Breast epithelium (tissue), 4 donors: ENCODE data around the gene ROR1. TPM values are rescaled to one million over a fixed set of nuclear protein-coding genes. Genes with fewer than 3 reads are reported as not detected.

Experiments
- DNase-seq, 2 donors: peaks; one replicate each; pipeline ENCODE4 v3.0.0-alpha.2; 2019; ENCODE audit warnings: low spot score in 2 of 2
- H3K27ac ChIP-seq, 2 donors: fragments of 200-600 bp; sonication (generic) in 1 of 2; one replicate each; pipeline ENCODE4 v1.5.1; 2016 to 2019; ENCODE audit warnings: mild to moderate bottlenecking in 1 of 2
- H3K27me3 ChIP-seq, 2 donors: fragments of 200-600 bp; sonication (generic) in 1 of 2; one replicate each; pipeline versions ENCODE4 v1.5.1 to v1.6.0; 2017 to 2019; ENCODE audit warnings: control low read depth in 1 of 2, mild to moderate bottlenecking in 1 of 2
- H3K36me3 ChIP-seq: fragments of 200-600 bp; one replicate; pipeline ENCODE4 v1.5.1; 2019
- H3K4me1 ChIP-seq, 2 donors: fragments of 200-600 bp; sonication (generic); one replicate each; pipeline ENCODE4 v1.5.1; 2016 to 2019; ENCODE audit warnings: control low read depth in 1 of 2
- H3K4me3 ChIP-seq, 3 donors: fragments of 200-600 bp; sonication (generic); 1 replicate in 2 of 3; 2 replicates in 1 of 3; pipeline ENCODE4 v1.5.1; 2016 to 2019; ENCODE audit warnings: mild to moderate bottlenecking in 3 of 3, moderate library complexity in 2 of 3
- H3K9me3 ChIP-seq, 2 donors: fragments of 200-600 bp; sonication (generic) in 1 of 2; one replicate each; pipeline ENCODE4 v1.5.1; 2016 to 2019; ENCODE audit warnings: control low read depth in 1 of 2
- POLR2A ChIP-seq: fragments of 450-650 bp; IDR thresholded peaks from one replicate; pipeline ENCODE4 v1.6.1; 2016; ENCODE audit warnings: antibody characterized with exemption, mild to moderate bottlenecking, moderate library complexity
- POLR2AphosphoS5 ChIP-seq, 3 donors: sonication (generic); formaldehyde crosslinking; IDR thresholded peaks; one replicate each; pipeline ENCODE4 v1.6.1; 2017; ENCODE audit warnings: antibody characterized with exemption in 3 of 3
- intact Hi-C: fragments of 100-400 bp; cut with DNase I; formaldehyde crosslinking; loops from one replicate; pipeline ENCODE4 v1.15.1; 2023; ENCODE audit warnings: low total_unique reads
- total RNA-seq, 3 donors: library from RNA; depleted of rRNA; stranded (reverse); fragments of >200 nt; gene quantifications; one replicate each; pipeline ENCODE4 v1.1.0, GENCODE V29; 2016
- TF ChIP-seq, protein P1 (sequence below), 3 donors: fragments of 450-650 bp; IDR thresholded peaks; one replicate each; pipeline ENCODE4 v1.5.1; 2016 to 2017; ENCODE audit warnings: antibody characterized with exemption in 3 of 3, mild to moderate bottlenecking in 3 of 3, moderate library complexity in 3 of 3

The ROR1 gene
- total RNA-seq, 3 donors from 2014 or later: 5.9 to 11.6 (median 7.7) TPM

DNA sequence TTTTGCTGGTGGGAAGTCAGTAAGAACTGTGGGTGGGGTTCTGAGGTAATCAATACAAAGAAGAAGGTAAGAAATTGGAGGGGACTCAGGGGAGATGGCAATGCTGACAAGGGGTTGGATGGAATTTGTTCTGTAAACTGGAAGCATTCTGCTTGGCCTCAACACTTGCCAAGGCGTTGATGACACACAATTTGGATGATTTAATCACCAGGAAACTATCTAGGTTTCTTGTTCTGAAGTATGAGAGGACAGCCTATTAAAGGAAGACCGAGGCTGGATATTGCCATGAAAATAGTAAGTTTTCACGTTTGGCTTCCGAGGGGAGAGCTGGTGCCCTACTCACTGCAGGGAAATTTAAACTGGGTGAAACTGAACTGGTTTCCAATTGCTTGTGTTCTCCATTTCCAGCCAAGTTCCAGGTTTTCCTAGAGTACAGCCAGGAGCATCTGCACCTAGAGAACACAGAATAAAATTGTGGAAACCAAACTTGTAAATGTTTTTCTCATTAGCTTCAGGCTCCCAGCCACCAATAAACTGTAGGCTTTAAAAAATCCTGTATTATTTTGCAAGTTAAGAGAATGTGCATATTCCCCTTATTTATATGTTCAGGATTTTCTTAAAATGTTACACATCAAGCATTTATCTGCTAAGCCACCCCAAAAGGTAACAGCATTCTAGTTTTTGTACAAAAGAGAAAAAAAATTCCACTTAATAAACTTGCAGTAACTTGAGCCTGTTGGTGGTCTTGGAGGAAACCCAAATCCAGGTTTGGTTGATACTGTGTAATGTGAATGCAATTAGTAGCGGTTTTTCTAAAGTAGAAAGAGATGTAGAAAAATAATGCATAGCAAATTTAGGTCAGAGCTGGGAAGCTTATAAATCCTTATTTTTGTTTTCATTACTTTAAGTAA lies 53.8 kb downstream of the ROR1 start:
- no peaks in the 10 kb centered on the region for H3K36me3 ChIP-seq
- no peaks in the 10 kb centered on the region for H3K9me3 ChIP-seq
- no peak for TF ChIP-seq POLR2A
- TF ChIP-seq, protein P1, sequence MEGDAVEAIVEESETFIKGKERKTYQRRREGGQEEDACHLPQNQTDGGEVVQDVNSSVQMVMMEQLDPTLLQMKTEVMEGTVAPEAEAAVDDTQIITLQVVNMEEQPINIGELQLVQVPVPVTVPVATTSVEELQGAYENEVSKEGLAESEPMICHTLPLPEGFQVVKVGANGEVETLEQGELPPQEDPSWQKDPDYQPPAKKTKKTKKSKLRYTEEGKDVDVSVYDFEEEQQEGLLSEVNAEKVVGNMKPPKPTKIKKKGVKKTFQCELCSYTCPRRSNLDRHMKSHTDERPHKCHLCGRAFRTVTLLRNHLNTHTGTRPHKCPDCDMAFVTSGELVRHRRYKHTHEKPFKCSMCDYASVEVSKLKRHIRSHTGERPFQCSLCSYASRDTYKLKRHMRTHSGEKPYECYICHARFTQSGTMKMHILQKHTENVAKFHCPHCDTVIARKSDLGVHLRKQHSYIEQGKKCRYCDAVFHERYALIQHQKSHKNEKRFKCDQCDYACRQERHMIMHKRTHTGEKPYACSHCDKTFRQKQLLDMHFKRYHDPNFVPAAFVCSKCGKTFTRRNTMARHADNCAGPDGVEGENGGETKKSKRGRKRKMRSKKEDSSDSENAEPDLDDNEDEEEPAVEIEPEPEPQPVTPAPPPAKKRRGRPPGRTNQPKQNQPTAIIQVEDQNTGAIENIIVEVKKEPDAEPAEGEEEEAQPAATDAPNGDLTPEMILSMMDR (IDR thresholded peaks at IDR 0.05): no peak
- intact Hi-C loops: no loop called here
- no peak overlapping the region for H3K27ac ChIP-seq
- no peak for DNase-seq
- no peaks in the 10 kb centered on the region for H3K27me3 ChIP-seq
- H3K4me1 ChIP-seq: no peaks in the 10 kb centered on the region
- H3K4me3 ChIP-seq: no peak overlapping the region

DNA sequence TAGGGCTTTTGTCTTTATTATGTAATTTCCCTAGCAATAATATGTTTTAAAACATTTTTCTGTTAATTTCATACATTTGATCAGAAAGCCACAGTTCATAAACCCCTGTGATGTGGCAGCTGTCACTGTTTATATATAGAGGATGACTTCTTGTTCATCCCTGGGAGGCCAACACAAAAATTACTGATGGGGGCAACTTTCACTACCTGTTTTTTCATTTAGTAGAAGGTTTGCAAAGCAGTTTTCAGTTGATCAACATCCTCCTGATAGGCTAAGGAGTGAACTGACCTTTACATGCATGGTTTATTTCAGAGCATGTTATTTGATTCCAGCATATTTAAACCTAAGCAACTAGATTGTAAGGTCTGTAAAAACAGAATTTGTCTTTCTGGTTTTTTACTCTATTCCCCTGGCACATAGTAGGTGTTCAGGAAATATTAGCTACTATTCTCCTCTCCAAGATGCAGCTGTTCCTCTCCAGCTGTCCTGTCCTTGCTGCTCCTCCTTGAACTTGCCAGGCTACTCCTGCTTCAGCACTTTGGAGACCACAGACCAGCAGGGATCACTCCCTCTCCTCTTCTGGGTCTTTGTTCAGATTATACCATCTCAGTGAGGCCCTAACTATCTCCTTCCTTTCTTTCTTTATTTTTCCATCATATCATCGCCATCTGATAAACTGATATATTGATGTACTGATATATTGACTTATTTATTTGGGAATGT lies 54.7 kb downstream of the ROR1 start:
- Histone ChIP-seq H3K4me3 (no peak overlapping the region), H3K36me3 (no peaks in the 10 kb centered on the region), H3K27me3 (no peaks in the 10 kb centered on the region), H3K4me1 (no peaks in the 10 kb centered on the region), H3K27ac (no peak overlapping the region), H3K9me3 (no peaks in the 10 kb centered on the region)
- DNase-seq: no peak
- intact Hi-C loops: no loop called here
- TF ChIP-seq POLR2A: no peak
- no peak for TF ChIP-seq POLR2AphosphoS5 (IDR thresholded peaks at IDR 0.05)
- TF ChIP-seq, protein P1 (IDR thresholded peaks at IDR 0.05): no peak

DNA sequence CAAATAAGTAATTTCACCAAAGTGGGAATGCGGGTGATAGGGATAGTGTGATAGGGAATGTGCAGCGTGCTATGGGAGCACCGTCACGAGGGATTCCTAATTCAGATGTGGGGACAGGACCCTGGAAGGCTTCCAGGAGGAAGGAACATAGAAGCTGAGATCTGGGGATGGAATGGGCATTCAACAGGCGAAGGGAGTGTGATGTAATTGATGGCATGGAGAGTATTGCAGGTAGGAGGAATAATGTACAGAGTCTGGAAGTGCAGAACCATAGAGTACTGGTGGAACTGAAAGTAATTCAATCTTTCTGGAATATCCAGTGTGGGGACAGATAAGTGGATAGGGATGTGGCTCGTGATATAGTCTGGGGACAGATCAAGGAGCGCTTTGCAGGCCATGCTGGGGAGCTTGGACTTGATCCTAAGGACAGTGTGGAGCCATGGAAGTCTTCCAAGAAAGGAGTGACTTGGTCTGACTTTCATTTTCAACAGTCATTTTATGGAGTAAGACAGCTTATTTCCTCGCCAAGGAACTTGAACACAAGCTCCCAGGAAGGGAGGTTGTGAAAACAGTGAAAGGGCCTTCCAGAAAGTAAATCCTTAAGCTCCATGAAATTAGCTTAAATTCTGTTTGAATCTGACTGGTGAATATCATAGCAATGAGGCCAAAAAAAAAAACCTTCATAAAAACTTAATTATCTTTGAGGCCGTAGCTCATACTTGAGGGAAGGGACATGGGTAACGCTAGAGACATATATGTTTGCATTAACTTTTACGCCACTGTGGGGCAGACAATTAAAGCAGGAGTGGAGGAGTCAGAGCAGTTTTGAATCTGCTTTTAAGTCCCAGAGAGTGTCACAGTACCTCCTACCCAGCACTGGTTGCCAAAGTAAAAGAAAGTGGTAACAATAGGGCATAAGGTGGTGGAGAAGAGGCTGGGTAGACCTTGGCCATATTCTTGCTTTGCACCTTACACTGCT lies 55.8 kb downstream of the ROR1 start:
- DNase-seq: no peak
- no peaks in the 10 kb centered on the region for H3K27me3 ChIP-seq
- peak overlapping the region in 1 of 2 donors; percentile 73 for H3K27ac ChIP-seq
- no peak overlapping the region for H3K4me3 ChIP-seq
- no peaks in the 10 kb centered on the region for H3K9me3 ChIP-seq
- intact Hi-C loops: no loop called here
- H3K36me3 ChIP-seq: no peaks in the 10 kb centered on the region
- no peak for TF ChIP-seq POLR2AphosphoS5 (IDR thresholded peaks at IDR 0.05)
- TF ChIP-seq, protein P1 (IDR thresholded peaks at IDR 0.05): no peak
- TF ChIP-seq POLR2A: no peak
- no peaks in the 10 kb centered on the region for H3K4me1 ChIP-seq

DNA sequence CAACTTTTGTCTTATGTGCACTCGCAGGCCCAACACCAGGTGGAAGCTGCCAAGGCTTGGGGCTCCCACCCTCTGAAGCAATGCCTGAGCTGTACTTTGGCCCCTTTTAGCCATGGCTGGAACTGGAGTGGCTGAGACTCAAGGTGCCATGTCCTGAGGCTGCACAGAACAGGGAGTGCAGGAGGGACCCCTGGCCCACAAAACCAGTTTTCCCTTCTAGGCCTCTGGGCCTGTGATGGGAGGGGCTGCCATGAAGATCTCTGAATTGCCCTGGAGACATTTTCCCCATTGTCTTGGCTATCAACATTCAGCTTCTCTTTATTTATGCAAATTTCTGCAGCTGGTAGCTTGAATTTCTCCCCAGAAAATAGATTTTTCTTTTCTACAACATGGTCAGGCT lies 57.6 kb downstream of the ROR1 start:
- DNase-seq: no peak
- Histone ChIP-seq H3K4me3 (no peak overlapping the region), H3K36me3 (no peaks in the 10 kb centered on the region), H3K27me3 (no peaks in the 10 kb centered on the region), H3K9me3 (no peaks in the 10 kb centered on the region), H3K27ac (no peak overlapping the region), H3K4me1 (no peaks in the 10 kb centered on the region)
- TF ChIP-seq POLR2AphosphoS5 (IDR thresholded peaks at IDR 0.05) (no peak), POLR2A (no peak)
- TF ChIP-seq, protein P1 (IDR thresholded peaks at IDR 0.05): no peak
- intact Hi-C loops: no loop called here
